H9 (cell line): Measurements from ENCODE around the gene USP47. TPM values are rescaled to one million over a fixed set of nuclear protein-coding genes. Genes with fewer than 3 reads are reported as not detected.

Experiments
- DNase-seq: peaks from one replicate; pipeline ENCODE4 v3.0.0-alpha.2; 2017
- H2AFZ ChIP-seq: one replicate; pipeline ENCODE4 v1.6.1; 2013; ENCODE audit warnings: mild to moderate bottlenecking, low read length, control low read depth, moderate library complexity
- H2AK5ac ChIP-seq: 2 replicates; pipeline ENCODE4 v1.6.1; 2013; ENCODE audit warnings: low read length, control low read depth, mixed read lengths; ENCODE audit not compliant: insufficient read length
- H2BK120ac ChIP-seq: one replicate; pipeline ENCODE4 v1.6.1; 2013; ENCODE audit warnings: low read depth, mild to moderate bottlenecking, low read length, control low read depth, inconsistent platforms; ENCODE audit not compliant: poor library complexity, severe bottlenecking
- H2BK12ac ChIP-seq: 2 replicates; pipeline ENCODE4 v1.6.1; 2013; ENCODE audit warnings: low read length, control low read depth, mixed read lengths, low read depth; ENCODE audit not compliant: insufficient read length
- H2BK15ac ChIP-seq: 2 replicates; pipeline ENCODE4 v1.6.1; 2013; ENCODE audit warnings: low read depth, low read length, control low read depth
- H2BK20ac ChIP-seq: one replicate; pipeline ENCODE4 v1.6.1; 2013; ENCODE audit warnings: low read depth, mild to moderate bottlenecking, low read length, control low read depth, inconsistent platforms; ENCODE audit not compliant: poor library complexity, severe bottlenecking
- H2BK5ac ChIP-seq: 2 replicates; pipeline ENCODE4 v1.6.1; 2013; ENCODE audit warnings: low read length, control low read depth, mixed read lengths; ENCODE audit not compliant: insufficient read length
- H3K14ac ChIP-seq: 2 replicates; pipeline ENCODE4 v1.6.1; 2013; ENCODE audit warnings: low read length, control low read depth; ENCODE audit not compliant: insufficient read depth
- H3K18ac ChIP-seq: 2 replicates; pipeline ENCODE4 v1.6.1; 2013; ENCODE audit warnings: low read depth, mild to moderate bottlenecking, mixed read lengths, low read length, control low read depth; ENCODE audit not compliant: insufficient read length
- H3K23ac ChIP-seq: 2 replicates; pipeline ENCODE4 v1.6.1; 2013; ENCODE audit warnings: low read length, control low read depth, mixed read lengths, low read depth; ENCODE audit not compliant: insufficient read length
- H3K23me2 ChIP-seq: 2 replicates; pipeline ENCODE4 v1.6.1; 2013; ENCODE audit warnings: low read depth, mild to moderate bottlenecking, mixed read lengths, low read length, control low read depth; ENCODE audit not compliant: insufficient read length, poor library complexity, severe bottlenecking
- H3K27ac ChIP-seq: 2 replicates; pipeline ENCODE4 v1.5.1; 2013; ENCODE audit warnings: low read length, control low read depth, mixed read lengths, low read depth; ENCODE audit not compliant: insufficient read length
- H3K27me3 ChIP-seq: 2 replicates; pipeline ENCODE4 v1.6.1; 2013; ENCODE audit warnings: low read length, control low read depth, inconsistent platforms; ENCODE audit not compliant: insufficient read depth
- H3K4ac ChIP-seq: 2 replicates; pipeline ENCODE4 v1.6.1; 2013; ENCODE audit warnings: low read depth, mild to moderate bottlenecking, control low read depth, inconsistent platforms, low read length, moderate library complexity
- H3K4me1 ChIP-seq: 2 replicates; pipeline ENCODE4 v1.6.1; 2013; ENCODE audit warnings: low read length, control low read depth, inconsistent platforms; ENCODE audit not compliant: insufficient read depth
- H3K4me2 ChIP-seq: 2 replicates; pipeline ENCODE4 v1.6.1; 2013; ENCODE audit warnings: low read length, control low read depth, mixed read lengths; ENCODE audit not compliant: insufficient read length, insufficient read depth
- H3K56ac ChIP-seq: 2 replicates; pipeline ENCODE4 v1.6.1; 2013; ENCODE audit warnings: low read depth, mild to moderate bottlenecking, mixed read lengths, low read length, control low read depth; ENCODE audit not compliant: insufficient read length
- H3K79me1 ChIP-seq: 2 replicates; pipeline ENCODE4 v1.6.1; 2013; ENCODE audit warnings: low read depth, mild to moderate bottlenecking, moderate library complexity, low read length, control low read depth, inconsistent platforms; ENCODE audit not compliant: insufficient read depth, poor library complexity, severe bottlenecking
- H3K79me2 ChIP-seq: 2 replicates; pipeline ENCODE4 v1.6.1; 2013; ENCODE audit warnings: low read length, control low read depth, inconsistent platforms; ENCODE audit not compliant: insufficient read depth
- H3K9ac ChIP-seq: 2 replicates; pipeline ENCODE4 v1.6.1; 2013; ENCODE audit warnings: low read length, control low read depth, mixed read lengths; ENCODE audit not compliant: insufficient read length; ENCODE audit errors: extremely low read depth
- H3K9me3 ChIP-seq: one replicate; pipeline ENCODE4 v1.6.1; 2013; ENCODE audit warnings: low read depth, low read length, inconsistent platforms; ENCODE audit not compliant: control insufficient read depth
- H3T11ph ChIP-seq: one replicate; pipeline ENCODE4 v1.6.1; 2013; ENCODE audit warnings: mild to moderate bottlenecking, low read length, control low read depth, inconsistent platforms
- H4K20me1 ChIP-seq: one replicate; pipeline ENCODE4 v1.6.1; 2013; ENCODE audit not compliant: control insufficient read depth, insufficient read length, insufficient read depth
- H4K5ac ChIP-seq: 2 replicates; pipeline ENCODE4 v1.6.1; 2013; ENCODE audit warnings: low read depth, mild to moderate bottlenecking, mixed read lengths, low read length, control low read depth; ENCODE audit not compliant: insufficient read length
- H4K8ac ChIP-seq: replicated peaks from 2 replicates; pipeline ENCODE4 v1.6.1; 2013; ENCODE audit warnings: low read length, control low read depth, mixed read lengths, low read depth; ENCODE audit not compliant: insufficient read length
- H4K91ac ChIP-seq: 2 replicates; pipeline ENCODE4 v1.6.1; 2013; ENCODE audit warnings: low read depth, mild to moderate bottlenecking, moderate library complexity, mixed read lengths, low read length, control low read depth; ENCODE audit not compliant: insufficient read length
- H3K27ac Mint-ChIP-seq, 3 experiments: 2 replicates in 2 of 3; 3 replicates in 1 of 3; pipeline ENCODE4 v1.8.0; 2020 to 2021; ENCODE audit warnings: mixed read lengths in 3 of 3, mild to moderate bottlenecking in 1 of 3, moderate library complexity in 1 of 3
- H3K27me3 Mint-ChIP-seq: 2 replicates; pipeline ENCODE4 v1.8.0; 2021; ENCODE audit warnings: low read depth, mild to moderate bottlenecking, moderate library complexity, mixed read lengths
- H3K36me3 Mint-ChIP-seq, 3 experiments: 2 replicates in 2 of 3; 3 replicates in 1 of 3; pipeline ENCODE4 v1.8.0; 2020 to 2021; ENCODE audit warnings: low read depth in 3 of 3, mixed read lengths in 3 of 3; ENCODE audit not compliant: insufficient read depth in 1 of 3
- H3K4me1 Mint-ChIP-seq, 2 experiments: 2 replicates each; pipeline ENCODE4 v1.8.0; 2020; ENCODE audit warnings: mixed read lengths in 2 of 2
- H3K4me3 Mint-ChIP-seq, 2 experiments: 2 replicates in 1 of 2; 3 replicates in 1 of 2; pipeline ENCODE4 v1.8.0; 2020 to 2021; ENCODE audit warnings: mild to moderate bottlenecking in 2 of 2, mixed read lengths in 2 of 2, moderate library complexity in 1 of 2
- H3K9me3 Mint-ChIP-seq, 2 experiments: 2 replicates in 1 of 2; 3 replicates in 1 of 2; pipeline ENCODE4 v1.8.0; 2020; ENCODE audit warnings: mild to moderate bottlenecking in 2 of 2, mixed read lengths in 2 of 2, moderate library complexity in 1 of 2
- CTCF ChIP-seq: fragments of 200-600 bp; sonication (generic); conservative IDR thresholded peaks from 3 replicates; pipeline ENCODE4 v1.8.0; 2021; ENCODE audit warnings: antibody characterized with exemption, mild to moderate bottlenecking
- WGBS: extraction: QIAGEN DNeasy Blood & Tissue Kit; methylation state at CpG from one replicate; pipeline ENCODE4 v1.1.7; 2013; ENCODE audit warnings: missing lambda C conversion rate, low lambda C conversion rate, mixed read lengths; ENCODE audit not compliant: insufficient read length; ENCODE audit errors: extremely low coverage; 5-methylcytosine and 5-hydroxymethylcytosine counted together
- total RNA-seq: library from RNA; stranded (reverse); gene quantifications from 2 replicates; pipeline ENCODE4 v1.2.1, GENCODE V29; 2021

Gene USP47
- total RNA-seq, 1 experiment from 2014 or later: 26.7 TPM

- H3K4me3 Mint-ChIP-seq: no peak overlapping the region
- Histone ChIP-seq H3K9me3 (no peaks in the 10 kb centered on the region), H3K4me1 (no peaks in the 10 kb centered on the region), H3K23me2 (no peaks in the 10 kb centered on the region), H3K23ac (no peak overlapping the region), H3K14ac (no peak overlapping the region), H3K27me3 (no peaks in the 10 kb centered on the region), H4K91ac (no peak overlapping the region), H2BK120ac (no peak overlapping the region), H3K79me2 (no peaks in the 10 kb centered on the region), H2BK20ac (no peak overlapping the region), H2AFZ (no peak overlapping the region), H2BK5ac (no peak overlapping the region), H3K56ac (no peak overlapping the region), H3K9ac (no peak overlapping the region), H2BK12ac (no peak overlapping the region), H2BK15ac (no peak overlapping the region), H3T11ph (no peak overlapping the region), H4K8ac (no peak overlapping the region), H3K27ac (no peak overlapping the region), H3K4me2 (no peak overlapping the region), H4K20me1 (no peaks in the 10 kb centered on the region), H4K5ac (no peak overlapping the region), H3K18ac (no peak overlapping the region), H3K79me1 (no peaks in the 10 kb centered on the region), H2AK5ac (no peak overlapping the region), H3K4ac (no peak overlapping the region)
- H3K4me1 Mint-ChIP-seq: 0 out of 4 replicates have a peak, but pooled peaks cover 0 to 3% of the 10 kb centered on the region in 2 experiments
- WGBS: no CpG with 5 or more reads among the region's 3 CpGs
- no peak for TF ChIP-seq CTCF
- H3K27ac Mint-ChIP-seq: no peak overlapping the region
- H3K27me3 Mint-ChIP-seq: no peaks in the 10 kb centered on the region; the same call in 1 of the 2 replicates
- no peaks in the 10 kb centered on the region; a peak in 1 of 5 replicates for H3K9me3 Mint-ChIP-seq
- H3K36me3 Mint-ChIP-seq: no peaks in the 10 kb centered on the region
- no peak for DNase-seq
Measured at GRCh38 chr11:11813288-11813962, 28.3 kb upstream of the USP47 start.
